Effector memory CD8-positive, alpha-beta T cell (primary cell): ENCODE results near the gene CCDC86.

Experiments used
- ATAC-seq: fragments of 150-1000 bp; cut with Tn5 transposase; replicated peaks from 2 replicates; pipeline ENCODE4 v1.10.0; 2021; ENCODE audit warnings: mild to moderate bottlenecking, moderate library complexity
- DNase-seq, 3 experiments: peaks; one replicate each; pipeline ENCODE4 v3.0.0; 2021
- H3K27ac Mint-ChIP-seq, 2 donors: one replicate each; pipeline ENCODE4 v1.8.0; 2022; ENCODE audit warnings: mild to moderate bottlenecking in 2 of 2, mixed read lengths in 2 of 2, moderate library complexity in 2 of 2
- H3K27me3 Mint-ChIP-seq, 2 donors: one replicate each; pipeline ENCODE4 v1.8.0; 2022; ENCODE audit warnings: mixed read lengths in 2 of 2
- H3K36me3 Mint-ChIP-seq: one replicate; pipeline ENCODE4 v1.8.0; 2022; ENCODE audit warnings: mild to moderate bottlenecking, moderate library complexity, mixed read lengths; ENCODE audit not compliant: insufficient read depth
- H3K4me1 Mint-ChIP-seq, 2 donors: one replicate each; pipeline ENCODE4 v1.8.0; 2022; ENCODE audit warnings: low read depth in 2 of 2, mixed read lengths in 2 of 2
- H3K4me3 Mint-ChIP-seq, 2 donors: one replicate each; pipeline ENCODE4 v1.8.0; 2022; ENCODE audit warnings: mild to moderate bottlenecking in 2 of 2, mixed read lengths in 2 of 2, moderate library complexity in 2 of 2
- H3K9me3 Mint-ChIP-seq, 2 donors: one replicate each; pipeline ENCODE4 v1.8.0; 2022; ENCODE audit warnings: mixed read lengths in 2 of 2

The CCDC86 gene

GRCh38 chr11:60838132-60838531 lies 3.8 kb upstream of the CCDC86 start:
- peaks cover 9 to 39% of the 10 kb centered on the region in 2 donors for H3K27me3 Mint-ChIP-seq
- peaks cover 21 to 25% of the 10 kb centered on the region in 2 donors for H3K4me1 Mint-ChIP-seq

GRCh38 chr11:60840470-60841430 lies 1.2 kb upstream of the CCDC86 start:
- Mint-ChIP-seq H3K36me3 (peaks cover 23% of the 10 kb centered on the region), H3K4me1 (peaks cover 44 to 45% of the 10 kb centered on the region in 2 donors), H3K4me3 (peak overlapping the region; percentile 88 to 90), H3K9me3 (peaks cover 0 to 3% of the 10 kb centered on the region in 2 donors), H3K27me3 (peaks cover 0 to 13% of the 10 kb centered on the region in 2 donors), H3K27ac (peak overlapping the region; percentile 44 to 89)
- DNase-seq (no peak), ATAC-seq (no peak)

More at GRCh38 chr11:60838132-60838531, 3.8 kb upstream of the CCDC86 start:
- no peak overlapping the region for H3K4me3 Mint-ChIP-seq
- no peak overlapping the region for H3K27ac Mint-ChIP-seq
- DNase-seq (no peak), ATAC-seq (no peak)
- H3K36me3 Mint-ChIP-seq = peaks cover 13% of the 10 kb centered on the region
- peaks cover 0 to 3% of the 10 kb centered on the region in 2 donors for H3K9me3 Mint-ChIP-seq

- H3K36me3 Mint-ChIP-seq = peaks cover 30% of the 10 kb centered on the region
- ATAC-seq = no peak
- H3K9me3 Mint-ChIP-seq = peaks cover 0 to 3% of the 10 kb centered on the region in 2 donors
- H3K27ac Mint-ChIP-seq = peak overlapping the region; percentile 89 to 96
- H3K27me3 Mint-ChIP-seq = no peaks in the 10 kb centered on the region
- H3K4me1 Mint-ChIP-seq = peaks cover 44 to 45% of the 10 kb centered on the region in 2 donors
- peak overlapping the region; percentile 88 to 90 for H3K4me3 Mint-ChIP-seq
- peak in 1 of 3 experiments; percentile 6 for DNase-seq
Observed at GRCh38 chr11:60842668-60843600, 1.0 kb downstream of the CCDC86 start.

GRCh38 chr11:60844045-60844869 lies 2.3 kb downstream of the CCDC86 start:
- peak overlapping the region; percentile 88 to 90 for H3K4me3 Mint-ChIP-seq
- DNase-seq = no peak
- H3K27ac Mint-ChIP-seq = peak overlapping the region; percentile 65 to 96
- H3K27me3 Mint-ChIP-seq = no peaks in the 10 kb centered on the region
- peaks cover 34% of the 10 kb centered on the region for H3K36me3 Mint-ChIP-seq
- peaks cover 0 to 3% of the 10 kb centered on the region in 2 donors for H3K9me3 Mint-ChIP-seq
- no peak for ATAC-seq
- peaks cover 45% of the 10 kb centered on the region in 2 donors for H3K4me1 Mint-ChIP-seq

- peaks cover 0 to 3% of the 10 kb centered on the region in 2 donors for H3K9me3 Mint-ChIP-seq
- no peaks in the 10 kb centered on the region for H3K27me3 Mint-ChIP-seq
- H3K27ac Mint-ChIP-seq = peak overlapping the region; percentile 65 to 96
- no peak for DNase-seq
- H3K4me1 Mint-ChIP-seq = peaks cover 45% of the 10 kb centered on the region in 2 donors
- ATAC-seq = no peak
- peaks cover 38% of the 10 kb centered on the region for H3K36me3 Mint-ChIP-seq
- peak overlapping the region; percentile 88 to 90 for H3K4me3 Mint-ChIP-seq
Observed at GRCh38 chr11:60844870-60845221, 2.9 kb downstream of the CCDC86 start.

- peaks cover 0 to 3% of the 10 kb centered on the region in 2 donors for H3K9me3 Mint-ChIP-seq
- ATAC-seq (no peak), DNase-seq (no peak)
- H3K36me3 Mint-ChIP-seq = peaks cover 42% of the 10 kb centered on the region
- peaks cover 45% of the 10 kb centered on the region in 2 donors for H3K4me1 Mint-ChIP-seq
- peak overlapping the region; percentile 65 to 96 for H3K27ac Mint-ChIP-seq
- no peaks in the 10 kb centered on the region for H3K27me3 Mint-ChIP-seq
- H3K4me3 Mint-ChIP-seq = no peak overlapping the region
Observed at GRCh38 chr11:60845338-60845737, 3.4 kb downstream of the CCDC86 start.

- H3K27me3 Mint-ChIP-seq = no peaks in the 10 kb centered on the region
- peaks cover 34% of the 10 kb centered on the region for H3K36me3 Mint-ChIP-seq
- no peak for DNase-seq
- no peak for ATAC-seq
- H3K27ac Mint-ChIP-seq = peak overlapping the region in 1 of 2 donors; percentile 77
- no peaks in the 10 kb centered on the region for H3K9me3 Mint-ChIP-seq
- H3K4me1 Mint-ChIP-seq = peaks cover 31 to 32% of the 10 kb centered on the region in 2 donors
- H3K4me3 Mint-ChIP-seq = no peak overlapping the region
Observed at GRCh38 chr11:60847281-60847680, 5.4 kb downstream of the CCDC86 start.

GRCh38 chr11:60847896-60848295 lies 6.0 kb downstream of the CCDC86 start:
- no peaks in the 10 kb centered on the region for H3K27me3 Mint-ChIP-seq
- no peak for ATAC-seq
- peaks cover 25 to 27% of the 10 kb centered on the region in 2 donors for H3K4me1 Mint-ChIP-seq
- no peaks in the 10 kb centered on the region for H3K9me3 Mint-ChIP-seq
- peaks cover 32% of the 10 kb centered on the region for H3K36me3 Mint-ChIP-seq
- H3K27ac Mint-ChIP-seq = no peak overlapping the region
- H3K4me3 Mint-ChIP-seq = no peak overlapping the region
- no peak for DNase-seq

GRCh38 chr11:60848714-60849151 lies 6.8 kb downstream of the CCDC86 start:
- no peaks in the 10 kb centered on the region for H3K9me3 Mint-ChIP-seq
- H3K27ac Mint-ChIP-seq = no peak overlapping the region
- H3K36me3 Mint-ChIP-seq = peaks cover 31% of the 10 kb centered on the region
- peaks cover 18% of the 10 kb centered on the region in 2 donors for H3K4me1 Mint-ChIP-seq
- no peak for DNase-seq
- no peaks in the 10 kb centered on the region for H3K27me3 Mint-ChIP-seq
- ATAC-seq = no peak
- no peak overlapping the region for H3K4me3 Mint-ChIP-seq

- ATAC-seq = no peak
- Mint-ChIP-seq H3K4me3 (no peak overlapping the region), H3K9me3 (no peaks in the 10 kb centered on the region)
Observed at GRCh38 chr11:60849641-60850520, 8.0 kb downstream of the CCDC86 start.

GRCh38 chr11:60851327-60852104 lies 9.6 kb downstream of the CCDC86 start:
- H3K27me3 Mint-ChIP-seq = no peaks in the 10 kb centered on the region
- peaks cover 0 to 1% of the 10 kb centered on the region in 2 donors for H3K4me1 Mint-ChIP-seq
- ATAC-seq = no peak
- peaks cover 17% of the 10 kb centered on the region for H3K36me3 Mint-ChIP-seq
- H3K9me3 Mint-ChIP-seq = no peaks in the 10 kb centered on the region
- no peak for DNase-seq
- H3K4me3 Mint-ChIP-seq = no peak overlapping the region
- H3K27ac Mint-ChIP-seq = peak overlapping the region in 1 of 2 donors; percentile 41

More at GRCh38 chr11:60849641-60850520, 8.0 kb downstream of the CCDC86 start:
- no peaks in the 10 kb centered on the region for H3K27me3 Mint-ChIP-seq
- H3K36me3 Mint-ChIP-seq = peaks cover 28% of the 10 kb centered on the region
- H3K4me1 Mint-ChIP-seq = peaks cover 6 to 8% of the 10 kb centered on the region in 2 donors
- peak overlapping the region in 1 of 2 donors; percentile 26 for H3K27ac Mint-ChIP-seq
- no peak for DNase-seq
